Astrocyte of the spinal cord (primary cell): ENCODE data around the gene ZNF845.
"Not testable (repeated sequence)": the region's sequence is repeated elsewhere in the genome, so short reads cannot be mapped to it uniquely, and the experiment has no call there.

Experiments used
- DNase-seq: peaks from one replicate; pipeline ENCODE4 v3.0.0; 2011; ENCODE audit warnings: low read depth, low spot score
- H3K4me3 ChIP-seq: 2 replicates; pipeline ENCODE4 v1.5.1; 2011; ENCODE audit warnings: low read depth, mild to moderate bottlenecking, low read length, moderate library complexity
- CTCF ChIP-seq: IDR thresholded peaks from 2 replicates; pipeline ENCODE4 v1.5.1; 2012; ENCODE audit warnings: low read depth, mild to moderate bottlenecking, low read length, inconsistent platforms
- in situ Hi-C: cut with HindIII; loops from 2 replicates; pipeline ENCODE4 v1.10.0; 2017; ENCODE audit warnings: low sequenced_read_pairs

The ZNF845 gene

GRCh38 chr19:53311044-53311443, 22.5 kb upstream of the ZNF845 start:
- in situ Hi-C loops = no loop called here

GRCh38 chr19:53311897-53312296, 21.7 kb upstream of the ZNF845 start:
- in situ Hi-C loops = no loop called here
- no peak for DNase-seq
- no peak overlapping the region for H3K4me3 ChIP-seq
- TF ChIP-seq CTCF = no peak

More at GRCh38 chr19:53311044-53311443, 22.5 kb upstream of the ZNF845 start:
- no peak for DNase-seq
- no peak for TF ChIP-seq CTCF
- H3K4me3 ChIP-seq = no peak overlapping the region

- no peak overlapping the region for H3K4me3 ChIP-seq
- in situ Hi-C loops = no loop called here
- no peak for TF ChIP-seq CTCF
- DNase-seq = peak; percentile 3
These were observed 4.6 kb upstream of the ZNF845 start for GRCh38 chr19:53328967-53329366.

GRCh38 chr19:53332484-53332883, 1.1 kb upstream of the ZNF845 start:
- H3K4me3 ChIP-seq = peak overlapping the region; percentile 99
- no peak for TF ChIP-seq CTCF
- in situ Hi-C loops = no loop called here
- DNase-seq = no peak

- no peak for DNase-seq
- TF ChIP-seq CTCF = no peak
- in situ Hi-C loops = no loop called here
- peak overlapping the region; percentile 99 for H3K4me3 ChIP-seq
These were observed 485 bp upstream of the ZNF845 start for GRCh38 chr19:53333066-53333462.

- H3K4me3 ChIP-seq, DNase-seq, in situ Hi-C loops: not testable (repeated sequence)
These were observed 10.9 kb downstream of the ZNF845 start for GRCh38 chr19:53344403-53344802.

GRCh38 chr19:53355739-53356138, 22.2 kb downstream of the ZNF845 start:
- no peak for TF ChIP-seq CTCF
- no peak overlapping the region for H3K4me3 ChIP-seq
- in situ Hi-C loops = no loop called here
- DNase-seq = peak; percentile 1
